Stimulated activated CD8-positive, alpha-beta memory T cell treated with anti-CD3 and anti-CD28 coated beads, Interleukin-4, amount 100 ng/mL, for 24 hours (primary cell): Measurements from ENCODE around the gene KCNG2.

Source experiments
- DNase-seq: peaks from one replicate; pipeline ENCODE4 v3.0.0-alpha.2; 2020; ENCODE audit warnings: low read depth

KCNG2 gene

GRCh38 chr18:79927607-79928562 is 130.1 kb downstream of the KCNG2 start:
- no peak for DNase-seq

- DNase-seq, result no peak
Measured at GRCh38 chr18:79928563-79928960, 130.8 kb downstream of the KCNG2 start.

- no peak for DNase-seq
Measured at GRCh38 chr18:79930020-79930642, 132.4 kb downstream of the KCNG2 start.

GRCh38 chr18:79931475-79931874 is 133.7 kb downstream of the KCNG2 start:
- no peak for DNase-seq

- DNase-seq, result no peak
Measured at GRCh38 chr18:79932907-79933306, 135.2 kb downstream of the KCNG2 start.

- no peak for DNase-seq
Measured at GRCh38 chr18:79933765-79934164, 136.0 kb downstream of the KCNG2 start.

GRCh38 chr18:79934311-79935097 is 136.8 kb downstream of the KCNG2 start:
- no peak for DNase-seq

GRCh38 chr18:79935098-79935480 is 137.4 kb downstream of the KCNG2 start:
- DNase-seq, result no peak

GRCh38 chr18:79935499-79935898 is 137.8 kb downstream of the KCNG2 start:
- DNase-seq, result no peak

GRCh38 chr18:79935925-79936324 is 138.2 kb downstream of the KCNG2 start:
- DNase-seq, result no peak

- no peak for DNase-seq
Measured at GRCh38 chr18:79936641-79937040, 138.9 kb downstream of the KCNG2 start.

- no peak for DNase-seq
Measured at GRCh38 chr18:79937103-79937860, 139.5 kb downstream of the KCNG2 start.

- DNase-seq, result no peak
Measured at GRCh38 chr18:79938196-79938595, 140.5 kb downstream of the KCNG2 start.

- DNase-seq, result no peak
Measured at GRCh38 chr18:79939096-79939495, 141.4 kb downstream of the KCNG2 start.

- DNase-seq, result no peak
Measured at GRCh38 chr18:79940126-79940813, 142.5 kb downstream of the KCNG2 start.

GRCh38 chr18:79940814-79941472 is 143.2 kb downstream of the KCNG2 start:
- DNase-seq, result no peak

- no peak for DNase-seq
Measured at GRCh38 chr18:79941473-79942119, 143.9 kb downstream of the KCNG2 start.

GRCh38 chr18:79942211-79942610 is 144.5 kb downstream of the KCNG2 start:
- DNase-seq, result no peak

GRCh38 chr18:79942786-79943607 is 145.3 kb downstream of the KCNG2 start:
- no peak for DNase-seq
